ENCODE measurements around the gene ITGA5.
"Not testable (repeated sequence)": the region's sequence is repeated elsewhere in the genome, so short reads cannot be mapped to it uniquely, and the experiment has no call there.

The ITGA5 gene

DNA sequence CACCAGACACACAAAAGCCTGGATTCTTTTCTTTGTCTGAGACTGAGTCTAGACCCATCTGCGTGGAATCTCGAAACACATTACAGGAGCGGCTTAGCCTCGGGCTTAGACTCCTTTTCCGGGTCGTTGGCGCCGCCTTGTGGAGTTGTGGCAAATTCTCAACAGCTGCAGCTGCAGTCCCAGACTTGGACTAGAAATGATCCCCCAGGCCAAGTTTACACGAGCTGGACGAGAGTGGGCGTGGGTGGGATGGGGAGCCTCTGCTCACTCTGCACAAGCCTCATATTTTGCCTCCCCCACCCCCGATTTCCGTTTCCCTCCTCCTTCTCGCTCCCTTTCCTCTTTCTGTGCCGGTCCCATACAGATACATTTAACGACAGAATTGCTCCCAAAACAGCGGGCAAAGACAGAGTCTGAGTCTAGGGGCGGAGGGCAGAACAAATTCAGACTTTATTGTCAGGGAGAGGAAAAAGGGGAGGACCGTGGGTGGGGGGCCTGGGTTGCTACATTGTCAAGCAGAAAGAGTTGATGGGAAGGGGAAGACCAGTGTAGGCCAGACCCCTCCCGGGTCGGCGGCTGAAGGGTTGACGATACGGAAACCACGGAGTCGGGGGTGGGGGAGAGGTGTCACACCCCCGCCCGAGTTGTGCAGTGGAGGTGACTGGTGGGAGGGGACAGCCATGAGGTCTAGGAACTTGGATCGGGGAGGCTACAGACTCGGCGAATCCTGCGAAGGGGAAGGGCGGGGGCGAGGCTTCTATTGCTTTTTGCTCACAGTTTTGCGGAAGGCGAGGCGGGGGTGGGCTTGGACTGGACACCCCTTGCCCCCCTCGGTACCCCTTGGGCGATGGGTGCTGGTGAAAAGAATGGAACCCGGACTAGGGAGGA lies 50.1 kb downstream of the ITGA5 start:
- peak; percentile 58 to 87 for DNase-seq

DNA sequence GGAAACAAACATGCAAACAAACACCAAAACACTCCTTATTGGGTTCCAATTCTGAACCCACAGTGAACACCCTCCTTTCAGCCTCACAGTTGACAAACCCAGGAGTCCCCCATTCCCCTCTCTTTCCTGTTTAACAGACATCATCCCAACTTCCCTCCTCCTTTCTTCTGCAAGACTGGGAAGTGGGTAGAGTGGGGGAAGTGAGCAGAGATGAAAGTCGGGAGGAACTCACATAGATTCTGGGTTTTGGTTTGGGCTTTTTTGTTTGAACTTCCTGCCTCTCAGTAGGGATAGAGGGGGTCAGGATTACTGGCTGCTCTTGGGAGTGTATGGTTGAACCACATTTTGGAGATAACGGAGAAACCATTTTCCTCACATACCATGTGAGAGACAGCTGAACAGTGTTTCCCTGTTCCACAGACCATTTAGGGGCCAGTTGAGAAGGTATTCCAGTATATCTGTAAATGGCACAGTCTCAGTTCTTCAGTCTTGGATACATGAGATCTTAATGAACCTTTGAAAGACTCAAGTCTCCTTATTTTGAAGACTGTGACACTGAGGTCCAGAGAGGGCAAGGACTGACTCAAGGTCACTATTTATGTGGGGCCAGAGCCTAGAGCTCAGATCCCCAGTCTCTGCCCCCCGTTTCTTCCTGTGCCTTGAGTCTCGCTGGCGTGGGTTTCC lies 50.9 kb downstream of the ITGA5 start:
- no peak for DNase-seq

DNA sequence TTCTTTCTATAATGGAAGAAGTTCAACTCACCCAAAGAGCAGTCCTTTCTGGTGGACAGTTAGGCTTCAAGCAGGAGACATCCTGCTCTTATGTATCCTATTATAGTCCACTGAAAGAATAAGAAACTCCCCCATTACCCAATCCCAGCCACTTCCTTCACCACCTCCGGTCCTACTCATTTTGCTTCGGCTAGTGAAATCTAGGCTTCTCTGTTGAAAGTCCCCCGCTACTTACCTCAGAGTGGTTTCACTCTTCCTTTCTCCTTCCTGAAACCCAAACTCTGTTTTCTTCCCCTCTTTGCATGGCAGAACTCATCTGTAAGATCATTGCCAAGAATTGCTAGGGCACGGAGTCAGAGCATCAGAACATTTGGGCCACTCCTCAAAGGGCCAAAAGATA lies 54.7 kb downstream of the ITGA5 start, which contains the start of gene GPR84:
TSS of gene GPR84 (minus strand) at position 74 of the 400 bp plus-strand sequence. CDS start 635 bp downstream, outside the sequence.
- DNase-seq: no peak

DNA sequence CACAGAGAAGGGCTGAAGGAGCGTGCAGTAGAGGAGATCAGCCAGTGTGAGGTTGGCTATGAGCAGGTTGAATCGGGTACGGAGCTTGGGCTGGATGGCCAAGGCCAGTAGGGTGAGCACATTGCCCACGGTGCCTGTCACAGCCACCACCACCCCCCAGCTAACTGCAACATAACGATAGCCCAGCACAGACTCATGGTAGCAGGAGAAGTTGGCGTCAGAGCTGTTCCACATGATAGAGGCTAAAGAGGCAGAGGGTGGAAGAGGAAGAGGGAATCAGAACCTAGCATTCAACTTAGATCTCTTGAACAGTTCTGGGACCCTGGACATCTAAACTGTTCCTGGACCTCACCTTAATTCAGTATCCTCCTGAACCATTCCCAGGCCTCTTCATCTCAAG lies 55.4 kb downstream of the ITGA5 start:
- DNase-seq: no peak

DNA sequence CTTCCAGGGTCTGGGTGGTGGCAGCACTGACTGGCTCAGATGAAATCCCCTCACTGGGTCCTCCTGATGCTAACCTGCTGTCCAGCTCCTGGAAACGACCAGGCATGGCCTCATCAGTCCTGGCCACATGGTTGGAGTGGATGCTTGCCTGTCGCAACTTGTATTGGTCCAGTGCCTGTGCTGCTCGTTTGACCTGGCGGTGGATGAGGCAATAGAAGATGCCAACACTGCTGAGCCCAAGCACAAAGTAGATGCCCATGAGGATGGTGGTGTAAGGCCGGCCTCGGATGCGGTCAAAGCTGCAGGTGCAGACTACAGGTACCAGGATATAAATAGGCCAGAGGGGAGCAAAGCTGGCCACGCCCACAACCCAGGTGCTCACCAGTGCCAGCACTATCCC lies 56.0 kb downstream of the ITGA5 start:
- DNase-seq: no peak

DNA sequence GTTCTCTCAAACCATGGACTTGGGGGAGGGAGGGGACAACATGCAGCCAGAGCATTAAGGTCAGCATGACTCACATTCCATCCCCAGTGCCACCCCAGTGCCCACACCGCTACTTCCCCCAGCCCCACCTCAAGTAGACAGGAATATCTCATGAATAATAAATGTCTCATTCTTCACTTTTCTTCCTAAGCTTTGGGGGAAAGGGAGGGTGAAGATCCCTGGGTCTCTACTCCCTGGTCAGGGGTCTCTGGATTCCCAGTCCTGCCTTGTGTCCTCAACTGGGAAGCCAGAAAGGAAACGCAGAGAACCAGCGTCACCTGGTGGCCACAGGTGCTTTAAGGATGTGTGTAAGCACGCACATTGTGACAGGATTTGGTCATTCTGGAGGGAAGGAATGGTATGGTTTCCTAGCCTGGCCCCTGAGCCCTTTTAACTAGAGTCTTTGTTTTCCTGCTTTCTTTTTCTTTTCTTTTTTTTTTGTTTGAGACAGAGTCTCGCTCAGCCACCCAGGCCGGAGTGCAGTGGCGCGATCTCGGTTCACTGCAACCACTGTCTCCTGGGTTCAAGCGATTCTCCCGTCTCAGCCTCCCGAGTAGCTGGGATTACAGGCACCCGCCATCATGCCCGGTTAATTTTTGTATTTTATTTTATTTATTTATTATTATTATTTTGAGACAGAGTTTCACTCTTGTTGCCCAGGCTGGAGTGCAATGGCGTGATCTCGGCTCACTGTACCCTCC lies 58.2 kb downstream of the ITGA5 start:
- DNase-seq: peak in 1 of 2 experiments; percentile 72

DNA sequence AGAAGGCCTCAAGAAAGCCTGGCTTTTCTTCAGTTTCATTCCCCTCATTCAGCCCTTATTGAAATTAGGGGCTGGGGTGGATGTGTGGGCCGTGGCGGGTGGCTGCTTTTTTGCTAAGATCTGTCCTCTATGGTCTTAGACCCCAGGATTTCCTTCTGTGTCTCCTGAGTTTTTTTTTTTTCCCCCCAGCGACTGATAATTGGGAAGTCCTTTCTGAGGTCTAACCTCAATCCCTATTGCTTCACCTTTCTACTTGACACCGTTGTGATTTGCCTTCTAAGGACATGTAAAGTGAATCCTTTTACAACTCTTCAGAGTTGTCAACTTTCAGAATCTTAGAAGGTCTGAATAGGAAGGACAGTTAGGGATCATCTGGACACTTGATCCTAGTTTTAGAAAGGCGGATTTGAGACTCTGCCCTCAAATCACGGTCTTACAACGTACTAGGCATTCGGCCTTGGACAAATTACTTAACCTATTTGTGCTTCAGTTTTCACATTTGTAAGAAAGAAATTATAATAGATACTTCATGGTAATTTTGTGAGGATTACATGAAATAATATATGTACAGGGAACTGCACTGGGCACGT lies 59.2 kb downstream of the ITGA5 start:
- no peak for DNase-seq

DNA sequence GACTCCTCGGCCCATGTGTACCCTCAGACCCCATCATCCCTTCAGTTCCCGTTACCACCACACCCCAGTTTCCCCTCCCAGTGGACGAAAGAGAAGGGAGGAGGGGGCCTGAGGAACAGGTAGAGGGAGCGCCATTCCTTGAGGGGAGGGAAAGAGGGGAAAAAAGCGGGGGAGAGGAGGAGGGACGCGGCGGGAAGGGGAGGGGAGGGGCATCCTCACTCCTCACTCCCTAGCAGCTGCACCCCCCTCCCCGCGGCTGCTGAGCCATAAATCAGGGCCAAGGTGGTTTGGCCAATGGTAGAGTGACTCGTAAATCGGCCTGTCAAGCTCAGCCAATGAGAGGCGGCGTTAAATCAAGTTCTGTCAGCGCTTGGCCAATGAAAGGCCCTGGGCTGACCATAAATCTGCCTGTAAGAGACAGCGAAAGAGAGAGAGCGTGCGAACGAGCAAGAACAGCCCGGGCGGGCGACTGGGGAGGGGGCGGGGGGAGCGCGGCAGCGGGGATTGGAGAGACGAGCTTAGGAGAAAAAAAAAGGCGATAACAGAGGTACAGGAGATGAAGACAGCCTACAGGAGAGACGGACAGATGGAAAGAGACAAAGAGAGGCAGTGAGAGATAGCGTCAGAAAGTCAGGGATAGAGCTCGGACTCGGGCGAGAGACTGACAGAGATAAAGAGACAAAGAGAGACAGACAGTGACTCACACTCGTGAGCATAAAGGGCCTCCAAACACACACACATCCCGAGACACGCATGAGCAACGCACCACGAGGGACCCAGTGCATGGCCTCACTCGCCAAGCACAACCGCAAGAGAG lies 59.9 kb downstream of the ITGA5 start:
- peak; percentile 96 to 99 for DNase-seq

DNA sequence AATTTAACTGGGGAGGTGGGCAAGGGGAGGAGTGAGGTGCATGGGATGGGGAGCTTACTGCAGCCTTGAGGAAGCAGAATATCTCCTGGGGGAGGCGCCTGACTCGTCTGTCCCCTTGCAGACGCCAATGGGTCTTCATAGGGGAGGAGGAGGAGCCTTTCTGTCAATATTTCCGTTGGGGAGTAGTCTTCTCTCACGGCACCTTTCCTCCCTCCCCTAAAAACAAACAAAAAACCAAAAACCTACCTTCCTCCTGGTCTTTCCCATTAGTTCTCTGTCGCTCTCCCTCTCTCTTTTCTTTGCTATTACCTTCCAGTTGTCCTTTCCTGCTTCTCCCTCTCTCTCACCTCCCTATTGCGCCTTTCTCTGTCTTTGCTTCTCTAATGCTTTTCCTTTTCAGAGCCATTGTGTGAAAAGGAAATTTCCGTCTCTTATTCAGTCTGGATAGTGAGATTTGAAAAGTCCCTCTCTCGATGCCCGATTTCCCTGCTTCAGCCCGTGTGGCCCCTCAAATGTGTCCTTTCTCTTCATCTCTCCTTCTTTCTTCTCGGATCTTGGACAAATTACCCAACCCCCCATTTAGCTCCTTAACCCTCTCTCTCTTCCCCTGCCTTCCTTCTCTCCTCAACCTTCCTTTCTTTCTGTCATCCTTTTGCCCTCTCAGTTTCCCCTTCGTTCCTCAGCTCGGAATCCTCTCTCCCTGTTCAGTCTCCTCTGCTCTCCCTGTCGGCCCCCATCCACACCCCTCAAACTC lies 60.7 kb downstream of the ITGA5 start:
- no peak for DNase-seq

DNA sequence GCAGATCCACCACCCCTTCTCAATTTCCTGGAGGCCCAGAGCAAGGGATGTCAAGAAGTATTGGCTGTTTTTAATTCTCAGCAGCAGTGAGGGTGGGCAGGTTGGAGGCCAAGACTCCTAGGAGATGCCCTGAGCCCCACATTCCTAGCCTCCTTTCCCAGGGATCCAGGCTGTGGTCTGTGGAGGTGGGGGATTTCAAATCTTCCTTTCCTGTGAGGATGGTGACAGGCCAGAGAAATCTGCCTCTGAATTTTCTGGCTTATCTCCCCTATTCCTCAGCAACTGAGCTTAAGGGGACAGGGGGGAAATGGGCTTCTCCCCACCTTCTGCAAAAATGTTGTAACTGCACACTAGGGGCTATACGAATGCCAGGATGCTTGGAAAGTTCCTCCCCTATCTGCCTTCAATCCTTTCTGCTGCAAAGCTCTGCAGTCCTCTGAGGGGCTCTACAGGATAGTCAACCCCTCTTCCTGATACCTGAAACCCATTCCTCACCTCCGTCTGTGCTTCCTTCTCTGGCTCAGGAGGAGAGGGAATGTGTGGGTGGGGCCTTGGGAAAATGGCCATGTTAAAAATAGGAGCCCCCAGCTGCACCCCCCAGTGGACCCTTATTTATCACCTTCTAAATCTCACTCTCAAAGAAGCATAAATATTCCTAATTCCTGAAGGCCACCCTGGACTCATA lies 61.4 kb downstream of the ITGA5 start:
- DNase-seq: no peak

DNA sequence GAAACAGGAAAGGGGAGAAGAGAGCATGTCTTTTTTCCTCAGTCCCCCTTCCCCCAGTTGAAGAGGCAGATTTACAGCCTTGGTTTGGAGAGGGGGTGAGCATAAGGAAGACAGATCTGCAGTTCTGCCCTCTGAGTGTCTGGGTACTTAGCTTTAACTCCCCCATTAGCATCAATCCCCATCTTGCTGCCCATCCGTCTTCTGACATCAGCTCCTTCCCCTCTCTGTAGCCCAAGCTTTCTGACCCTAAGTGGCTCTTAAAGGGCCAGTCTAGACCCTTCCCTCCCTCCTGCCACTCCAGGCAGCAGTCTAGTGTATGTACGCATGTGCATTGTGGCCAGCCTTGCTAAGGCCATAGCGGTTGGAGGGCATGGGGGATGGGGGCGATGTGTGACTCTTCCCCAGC lies 62.1 kb downstream of the ITGA5 start:
- no peak for DNase-seq

DNA sequence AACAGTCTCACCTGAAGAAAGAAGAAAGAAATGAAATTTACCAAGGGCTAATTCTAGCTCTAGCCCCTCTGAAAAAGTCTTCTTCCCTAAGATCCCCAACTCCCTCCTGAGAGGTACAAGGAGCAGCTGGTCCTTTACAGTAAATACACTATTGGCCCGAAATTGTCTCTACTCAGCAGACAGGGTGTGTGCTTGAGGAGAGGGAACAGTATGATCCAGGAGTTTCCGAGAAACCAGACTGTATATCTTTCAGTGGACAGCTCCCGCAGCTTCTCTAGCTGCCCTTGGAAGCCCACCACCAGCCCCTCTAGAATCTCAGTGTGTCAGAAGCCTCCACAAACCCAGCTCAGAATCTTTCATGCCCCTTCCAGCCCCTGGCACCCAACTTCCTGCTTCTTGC lies 62.8 kb downstream of the ITGA5 start:
- DNase-seq: no peak

DNA sequence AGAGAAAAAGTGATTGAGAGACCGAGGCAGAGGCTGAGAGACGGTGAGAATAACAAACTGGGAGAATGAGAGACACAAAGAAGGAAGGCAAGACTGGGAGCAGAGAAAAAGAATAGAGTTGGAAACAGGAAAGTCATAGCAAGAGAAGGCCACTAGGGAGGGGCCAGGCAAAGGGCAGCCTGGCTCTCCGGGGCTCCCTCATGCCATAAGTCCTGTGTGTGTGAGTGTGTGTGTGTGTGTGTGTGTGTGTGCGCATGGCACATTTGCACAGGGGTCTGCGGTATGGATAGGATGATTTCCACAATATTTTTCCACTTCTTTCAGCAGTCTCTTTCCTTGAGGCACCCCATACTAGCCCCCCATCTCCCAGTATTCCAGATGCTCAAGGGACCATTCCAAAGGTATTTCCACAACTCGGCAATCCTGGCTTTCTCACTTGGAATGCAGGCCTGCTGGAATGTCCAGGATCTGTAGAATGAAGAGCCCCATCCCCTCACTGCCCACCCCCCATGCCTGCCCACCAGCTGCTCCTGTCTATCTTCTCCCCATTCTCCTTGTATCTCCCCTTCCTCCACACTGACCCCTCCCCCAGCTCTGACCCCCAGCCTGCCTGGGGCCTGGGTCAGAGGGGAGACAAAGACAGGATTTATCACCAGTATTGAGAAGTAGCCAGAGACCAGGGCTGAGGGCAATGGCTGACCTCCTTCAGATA lies 63.8 kb downstream of the ITGA5 start:
- DNase-seq: no peak

DNA sequence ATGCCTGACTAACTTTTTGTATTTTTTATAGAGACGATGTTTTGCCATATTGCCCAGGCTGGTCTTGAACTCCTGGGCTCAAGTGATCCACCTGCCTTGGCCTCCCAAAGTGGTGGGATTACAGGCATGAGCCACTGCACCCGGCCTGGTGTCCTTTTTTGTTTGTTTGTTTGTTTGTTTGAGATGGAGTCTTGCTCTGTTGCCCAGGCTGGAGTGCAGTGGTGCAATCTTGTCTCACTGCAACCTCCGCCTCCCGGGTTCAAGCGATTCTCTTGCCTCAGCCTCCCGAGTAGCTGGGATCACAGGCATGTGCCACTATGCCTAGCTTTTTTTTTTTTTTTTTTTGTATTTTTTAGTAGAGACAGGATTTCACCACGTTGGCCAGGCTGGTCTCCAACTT lies 64.8 kb downstream of the ITGA5 start:
- DNase-seq: not testable (repeated sequence)

DNA sequence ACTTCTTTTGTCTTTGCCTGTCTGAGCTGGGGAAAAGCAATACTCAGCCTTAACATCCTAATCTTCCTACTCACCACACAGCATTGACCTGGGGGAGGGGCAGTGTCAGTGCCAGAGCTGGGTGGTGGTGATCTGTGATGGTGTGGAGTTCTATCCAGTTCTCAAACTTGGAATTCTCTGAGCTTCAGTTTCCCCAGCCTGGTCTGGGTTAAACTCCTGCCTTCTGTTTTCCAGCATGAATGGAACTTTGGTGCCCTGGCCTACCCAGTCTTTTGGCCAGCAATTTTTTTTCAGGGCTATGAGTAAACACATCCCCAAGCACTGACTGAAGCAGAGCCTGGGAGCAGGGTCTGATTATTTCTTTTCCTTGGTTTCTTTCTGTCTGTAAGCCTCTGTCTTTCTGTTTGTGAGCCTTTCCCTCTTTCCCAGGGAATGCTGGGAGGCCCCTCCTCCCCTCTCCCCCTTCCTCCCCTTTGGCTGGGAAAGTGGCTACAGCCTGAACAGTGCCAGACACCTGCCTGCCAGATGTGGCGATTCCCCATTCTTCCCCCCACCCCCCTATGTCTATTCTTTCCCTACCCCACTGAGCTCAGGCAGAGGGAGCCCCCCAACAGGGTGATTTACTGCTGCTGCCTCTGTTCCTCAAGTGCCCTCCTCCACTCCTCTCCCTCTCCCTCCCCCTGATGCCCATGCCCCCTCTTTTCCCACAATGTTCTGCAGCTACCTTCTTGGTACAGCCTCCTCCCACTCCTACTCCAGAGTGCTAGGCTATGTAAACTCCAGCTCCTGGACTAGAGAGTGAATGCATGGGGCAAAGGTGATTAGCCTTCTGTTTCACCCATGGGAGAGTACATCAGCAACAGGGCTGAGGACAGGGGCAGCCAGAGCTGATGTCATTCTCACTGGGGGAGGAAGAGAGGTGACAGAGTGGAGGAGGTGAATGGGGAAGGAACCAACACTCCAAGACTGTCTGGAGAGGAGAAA lies 65.9 kb downstream of the ITGA5 start:
- DNase-seq: no peak

DNA sequence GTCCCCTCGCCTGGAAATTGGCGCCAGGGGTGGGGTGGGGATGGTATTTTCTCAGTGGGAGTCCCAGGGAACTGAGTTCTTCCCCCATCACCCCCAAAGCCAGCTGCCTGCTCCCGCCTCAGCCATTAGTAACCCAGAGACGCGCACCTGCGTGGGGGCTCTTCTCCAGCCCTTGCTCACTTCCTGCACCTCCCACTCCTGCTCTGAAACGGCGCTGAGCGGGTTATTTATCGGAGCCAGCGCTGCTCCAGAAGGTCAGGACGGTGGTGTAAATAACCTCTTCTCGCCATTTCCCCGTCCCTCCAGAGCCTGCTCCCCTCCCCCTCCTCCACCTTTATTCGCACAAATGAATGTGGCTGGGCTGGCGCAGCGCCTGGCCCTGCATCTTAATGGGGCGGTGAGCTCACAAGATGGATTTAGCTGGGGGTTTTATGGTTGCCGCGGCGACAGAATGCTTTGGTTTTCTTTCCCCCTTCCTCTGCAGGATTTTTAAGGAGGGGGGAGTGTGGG lies 67.0 kb downstream of the ITGA5 start:
- no peak for DNase-seq

DNA sequence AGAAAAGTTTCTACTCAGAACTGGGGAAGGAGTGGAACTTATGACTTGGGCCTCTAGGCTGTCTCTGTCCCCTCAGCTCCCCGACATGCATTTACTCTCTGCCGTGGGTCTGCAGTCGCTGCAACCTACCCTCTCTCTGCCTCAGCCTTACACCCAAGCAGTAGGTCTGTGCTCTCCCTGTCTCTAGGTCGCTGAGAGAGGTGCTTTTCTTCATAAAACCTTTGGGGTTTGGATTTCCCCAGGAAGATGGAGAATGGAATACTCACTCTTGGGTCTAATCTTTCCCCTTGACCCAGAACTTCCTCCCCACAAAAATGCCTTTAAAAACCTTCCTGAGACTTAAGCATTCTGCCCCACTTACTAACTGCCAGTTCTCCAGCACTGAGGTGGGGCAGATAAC lies 67.7 kb downstream of the ITGA5 start:
- DNase-seq: no peak

DNA sequence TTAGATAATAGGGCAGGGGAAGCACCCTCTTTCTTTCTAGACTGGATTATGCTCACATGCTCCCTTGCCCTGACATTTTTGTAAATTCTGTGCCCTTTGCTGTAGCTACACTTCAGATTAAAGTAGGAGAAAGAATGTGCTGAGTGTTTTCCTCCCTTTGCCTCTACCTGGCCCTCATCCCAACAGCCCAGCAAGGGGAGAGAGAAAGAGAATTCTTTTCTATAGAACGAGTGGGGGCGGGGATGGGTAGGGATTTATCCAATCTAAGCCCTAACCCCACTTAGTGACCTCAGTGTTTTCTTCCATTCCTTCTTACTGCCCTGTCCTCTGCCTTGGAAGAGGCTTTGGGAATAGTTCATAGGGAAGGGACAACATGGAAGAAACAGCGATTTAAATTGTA lies 68.3 kb downstream of the ITGA5 start:
- DNase-seq: no peak

DNA sequence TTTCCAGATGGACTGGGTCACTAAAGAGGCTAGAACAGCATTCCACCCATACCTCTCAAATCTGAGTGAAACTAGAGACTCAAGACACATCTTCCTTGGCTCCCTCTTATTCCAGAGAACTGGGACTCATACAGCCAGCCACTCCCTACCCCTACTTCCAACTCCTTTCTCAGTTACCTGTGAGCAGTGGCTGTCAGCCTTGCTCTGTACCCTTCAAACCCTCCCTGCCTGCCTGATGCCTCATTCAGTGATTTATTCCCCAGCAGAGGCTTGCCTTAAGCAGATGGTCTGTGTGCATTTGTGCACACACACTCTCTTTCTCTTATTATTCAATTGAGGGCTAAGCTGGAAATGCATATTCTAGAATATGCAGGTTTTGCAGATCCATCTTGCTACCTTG lies 69.4 kb downstream of the ITGA5 start:
- DNase-seq: no peak

All from NCI-H446 (cell line).